ENCODE results near the gene EN1. TPM values are rescaled to one million over a fixed set of nuclear protein-coding genes. Genes with fewer than 3 reads are reported as not detected.

EN1 gene
- total and polyA plus RNA-seq, 7 donors, result 0.70 to 9.5 (median 1.1) TPM

GRCh38 chr2:118875318-118875717 is 27.9 kb upstream of the EN1 start:
- H3K4me1 ChIP-seq, result no peaks in the 10 kb centered on the region
- TF ChIP-seq CTCF (IDR thresholded peaks at IDR 0.05), result no peak
- H3K27me3 ChIP-seq (ENCODE audit: insufficient read depth in 3 of 3, low read length in 2 of 3), result peaks cover 0 to 34% (median 5%) of the 10 kb centered on the region in 3 donors
- intact Hi-C loops (cut with DNase I), result no loop called here
- no peak overlapping the region for H3K4me3 ChIP-seq
- no peaks in the 10 kb centered on the region for H3K9me3 ChIP-seq
- ATAC-seq (peak in 1 of 4 donors; percentile 22), DNase-seq (no peak)
- no peak overlapping the region for H3K27ac ChIP-seq
- no peaks in the 10 kb centered on the region for H3K36me3 ChIP-seq (ENCODE audit: insufficient read depth in 1 of 2, low read depth in 1 of 2)
- WGBS, 3 donors, result 25 to 34% (median 32%) methylated on average over 4 of the region's 4 CpGs

GRCh38 chr2:118874324-118874723 is 26.9 kb upstream of the EN1 start:
- ATAC-seq (no peak), DNase-seq (no peak)
- WGBS, 3 donors, result 67 to 89% (median 73%) methylated on average over 2 to 3 of the region's 3 CpGs
- no peak for TF ChIP-seq CTCF (IDR thresholded peaks at IDR 0.05)
- H3K9me3 ChIP-seq, result no peaks in the 10 kb centered on the region
- H3K27me3 ChIP-seq (ENCODE audit: insufficient read depth in 3 of 3, low read length in 2 of 3), result peaks cover 0 to 29% (median 5%) of the 10 kb centered on the region in 3 donors
- intact Hi-C loops (cut with DNase I), result no loop called here
- H3K4me3 ChIP-seq, result no peak overlapping the region
- H3K4me1 ChIP-seq, result no peaks in the 10 kb centered on the region
- no peaks in the 10 kb centered on the region for H3K36me3 ChIP-seq (ENCODE audit: insufficient read depth in 1 of 2, low read depth in 1 of 2)
- no peak overlapping the region for H3K27ac ChIP-seq

GRCh38 chr2:118865106-118865505 is 17.7 kb upstream of the EN1 start:
- TF ChIP-seq CTCF (IDR thresholded peaks at IDR 0.05), result peak; percentile 60
- Histone ChIP-seq H3K4me3 (no peak overlapping the region), H3K9me3 (no peaks in the 10 kb centered on the region), H3K36me3 (ENCODE audit: insufficient read depth in 1 of 2, low read depth in 1 of 2) (no peaks in the 10 kb centered on the region), H3K27me3 (ENCODE audit: insufficient read depth in 3 of 3, low read length in 2 of 3) (peaks cover 0 to 14% (median 2%) of the 10 kb centered on the region in 3 donors), H3K27ac (no peak overlapping the region), H3K4me1 (no peaks in the 10 kb centered on the region)
- intact Hi-C loops (cut with DNase I), result loop anchor here (2.0 to 10.0 kb wide), 2 partner anchors 642 to 830 kb away; no protein-coding TSS in a partner anchor
- 5 to 11% (median 9%) methylated on average over 3 of the region's 3 CpGs for WGBS, 3 donors
- DNase-seq, result no peak
- ATAC-seq, result peak; percentile 78 to 97 (median 88)

- peaks cover 0 to 21% (median 5%) of the 10 kb centered on the region in 3 donors for H3K27me3 ChIP-seq (ENCODE audit: insufficient read depth in 3 of 3, low read length in 2 of 3)
- no peak overlapping the region for H3K27ac ChIP-seq
- H3K4me1 ChIP-seq, result no peaks in the 10 kb centered on the region
- no peaks in the 10 kb centered on the region for H3K36me3 ChIP-seq (ENCODE audit: insufficient read depth in 1 of 2, low read depth in 1 of 2)
- no peak overlapping the region for H3K4me3 ChIP-seq
- intact Hi-C loops (cut with DNase I), result loop anchor here (2.0 to 10.0 kb wide), 4 partner anchors 637 to 829 kb away; no protein-coding TSS in a partner anchor
- H3K9me3 ChIP-seq, result no peaks in the 10 kb centered on the region
- no peak for TF ChIP-seq CTCF (IDR thresholded peaks at IDR 0.05)
- no peak for DNase-seq
- WGBS, 3 donors, result 82 to 90% (median 87%) methylated on average over 13 of the region's 13 CpGs
- ATAC-seq, result no peak
Measured at GRCh38 chr2:118864207-118864606, 16.8 kb upstream of the EN1 start.

GRCh38 chr2:118861731-118862130 is 14.3 kb upstream of the EN1 start:
- intact Hi-C loops (cut with DNase I), result loop anchor here (5.0 to 10.0 kb wide), 3 partner anchors 634 to 827 kb away; no protein-coding TSS in a partner anchor
- H3K27me3 ChIP-seq (ENCODE audit: insufficient read depth in 3 of 3, low read length in 2 of 3), result peaks cover 0 to 45% (median 29%) of the 10 kb centered on the region in 3 donors
- 76 to 85% (median 82%) methylated on average over 1 of the region's 1 CpG for WGBS, 3 donors
- H3K4me1 ChIP-seq, result no peaks in the 10 kb centered on the region
- H3K36me3 ChIP-seq (ENCODE audit: insufficient read depth in 1 of 2, low read depth in 1 of 2), result no peaks in the 10 kb centered on the region
- ATAC-seq (no peak), DNase-seq (no peak)
- no peak overlapping the region for H3K27ac ChIP-seq
- no peaks in the 10 kb centered on the region for H3K9me3 ChIP-seq
- TF ChIP-seq CTCF (IDR thresholded peaks at IDR 0.05), result no peak
- no peak overlapping the region for H3K4me3 ChIP-seq

Data from psoas muscle (tissue), 8 donors.